Erythroblast (primary cell): ENCODE data around the gene ETS1.

Experiments used
- GATA1 ChIP-seq: IDR thresholded peaks from 2 replicates; pipeline ENCODE4 v1.6.1; 2011; ENCODE audit warnings: low read depth, mild to moderate bottlenecking, control low read depth, low read length, moderate library complexity
- POLR2A ChIP-seq: IDR thresholded peaks from 2 replicates; pipeline ENCODE4 v1.6.1; 2011; ENCODE audit warnings: mild to moderate bottlenecking, low read length

GRCh38 chr11:128582496-128583366 is 4.6 kb downstream of the ETS1 start:
- TF ChIP-seq GATA1 (no peak), POLR2A (no peak)
